ENCODE data around the gene UNC45B.

GRCh38 chr17:35121315-35121714 lies 26.3 kb upstream of the UNC45B start, which contains the start of gene FNDC8:
- no peak for TF ChIP-seq CTCF (IDR thresholded peaks at IDR 0.05)
- no peak for TF ChIP-seq POLR2A (IDR thresholded peaks at IDR 0.05)

All from testis (tissue), 2 donors.